GM12872 (cell line): ENCODE measurements around the gene TECPR2.

Source experiments
- CTCF ChIP-seq: IDR thresholded peaks from 3 replicates; pipeline ENCODE4 v1.5.1; 2011; ENCODE audit warnings: low read depth, mild to moderate bottlenecking, low read length, moderate library complexity; ENCODE audit not compliant: insufficient read depth

The TECPR2 gene

GRCh38 chr14:102442241-102443211, 79.8 kb downstream of the TECPR2 start:
- TF ChIP-seq CTCF, result no peak

- no peak for TF ChIP-seq CTCF
Measured at GRCh38 chr14:102445066-102445465, 82.3 kb downstream of the TECPR2 start.

GRCh38 chr14:102445641-102446040, 82.9 kb downstream of the TECPR2 start:
- no peak for TF ChIP-seq CTCF

- no peak for TF ChIP-seq CTCF
Measured at GRCh38 chr14:102450206-102451063, 87.7 kb downstream of the TECPR2 start.

GRCh38 chr14:102451064-102451352, 88.3 kb downstream of the TECPR2 start:
- no peak for TF ChIP-seq CTCF

GRCh38 chr14:102452302-102452701, 89.6 kb downstream of the TECPR2 start:
- no peak for TF ChIP-seq CTCF

- no peak for TF ChIP-seq CTCF
Measured at GRCh38 chr14:102454711-102455110, 92.0 kb downstream of the TECPR2 start.
